ENCODE data around the gene CYTH3.
"Not testable (repeated sequence)": the region's sequence is repeated elsewhere in the genome, so short reads cannot be mapped to it uniquely, and the experiment has no call there.

CYTH3 gene

GRCh38 chr7:6272481-6273323, at the start of gene CYTH3:
TSS of gene CYTH3 (minus strand) at chr7:6272624. CDS start at chr7:6272507, 117 bp downstream.
- peak; percentile 81 for DNase-seq (ENCODE audit: low spot score)

GRCh38 chr7:6320791-6321190, 48.4 kb upstream of the CYTH3 start:
- no peak for DNase-seq (ENCODE audit: low spot score)

GRCh38 chr7:6317797-6318438, 45.5 kb upstream of the CYTH3 start:
- no peak for DNase-seq (ENCODE audit: low spot score)

GRCh38 chr7:6316226-6316625, 43.8 kb upstream of the CYTH3 start:
- DNase-seq (ENCODE audit: low spot score): no peak

GRCh38 chr7:6315746-6316145, 43.3 kb upstream of the CYTH3 start:
- DNase-seq (ENCODE audit: low spot score): no peak

- no peak for DNase-seq (ENCODE audit: low spot score)
Measured at GRCh38 chr7:6310271-6310993, 38.0 kb upstream of the CYTH3 start.

GRCh38 chr7:6307762-6308161, 35.3 kb upstream of the CYTH3 start:
- no peak for DNase-seq (ENCODE audit: low spot score)

GRCh38 chr7:6306471-6306870, 34.0 kb upstream of the CYTH3 start:
- no peak for DNase-seq (ENCODE audit: low spot score)

GRCh38 chr7:6305330-6305729, 32.9 kb upstream of the CYTH3 start:
- DNase-seq (ENCODE audit: low spot score): no peak

GRCh38 chr7:6301446-6301845, 29.0 kb upstream of the CYTH3 start:
- not testable (repeated sequence) for DNase-seq (ENCODE audit: low spot score)

GRCh38 chr7:6299774-6300173, 27.4 kb upstream of the CYTH3 start:
- no peak for DNase-seq (ENCODE audit: low spot score)

GRCh38 chr7:6294839-6295238, 22.4 kb upstream of the CYTH3 start:
- no peak for DNase-seq (ENCODE audit: low spot score)

GRCh38 chr7:6293202-6293601, 20.8 kb upstream of the CYTH3 start:
- DNase-seq (ENCODE audit: low spot score): no peak

- DNase-seq (ENCODE audit: low spot score): not testable (repeated sequence)
Measured at GRCh38 chr7:6291941-6292340, 19.5 kb upstream of the CYTH3 start.

GRCh38 chr7:6291531-6291930, 19.1 kb upstream of the CYTH3 start:
- DNase-seq (ENCODE audit: low spot score): no peak

- DNase-seq (ENCODE audit: low spot score): no peak
Measured at GRCh38 chr7:6290319-6290741, 17.9 kb upstream of the CYTH3 start.

GRCh38 chr7:6288270-6288860, 15.9 kb upstream of the CYTH3 start:
- no peak for DNase-seq (ENCODE audit: low spot score)

- DNase-seq (ENCODE audit: low spot score): no peak
Measured at GRCh38 chr7:6286486-6286885, 14.1 kb upstream of the CYTH3 start.

GRCh38 chr7:6284461-6285360, 12.3 kb upstream of the CYTH3 start:
- DNase-seq (ENCODE audit: low spot score): no peak

GRCh38 chr7:6284055-6284400, 11.6 kb upstream of the CYTH3 start:
- no peak for DNase-seq (ENCODE audit: low spot score)

GRCh38 chr7:6283391-6284054, 11.1 kb upstream of the CYTH3 start:
- DNase-seq (ENCODE audit: low spot score): not testable (repeated sequence)
